K562 (cell line): ENCODE measurements around the gene RDH16. TPM values are rescaled to one million over a fixed set of nuclear protein-coding genes. Genes with fewer than 3 reads are reported as not detected.

Experiments
- ARHGAP35 ChIP-seq: fragments of 450-650 bp; IDR thresholded peaks from 2 replicates; pipeline ENCODE4 v1.6.1; 2018; ENCODE audit not compliant: partially characterized antibody
- CREBBP ChIP-seq: IDR thresholded peaks from one replicate; pipeline ENCODE4 v1.6.1; 2012; ENCODE audit warnings: low read depth, mild to moderate bottlenecking, control low read depth, inconsistent platforms, low read length
- DDX20 ChIP-seq: fragments of 450-650 bp; IDR thresholded peaks from 2 replicates; pipeline ENCODE4 v1.6.1; 2016; ENCODE audit warnings: missing genetic modification characterization, low read depth, mild to moderate bottlenecking, missing compliant biosample characterization, moderate library complexity
- EGR1 ChIP-seq: fragments of 450-650 bp; conservative IDR thresholded peaks from 2 replicates; pipeline ENCODE4 v1.6.1; 2017; ENCODE audit warnings: mild to moderate bottlenecking
- ELK1 ChIP-seq: sonication (generic); formaldehyde crosslinking; IDR thresholded peaks from 2 replicates; pipeline ENCODE4 v1.8.1; 2022; ENCODE audit warnings: missing genetic modification reagents
- FIP1L1 ChIP-seq: fragments of 200-400 bp; formaldehyde crosslinking; IDR thresholded peaks from 2 replicates; pipeline ENCODE4 v1.6.1; 2018; ENCODE audit warnings: mild to moderate bottlenecking, low read depth, low read length; ENCODE audit not compliant: poor library complexity, severe bottlenecking
- GABPB1 ChIP-seq: sonication (generic); formaldehyde crosslinking; IDR thresholded peaks from 2 replicates; pipeline ENCODE4 v1.8.0; 2022; ENCODE audit warnings: mild to moderate bottlenecking, missing genetic modification reagents
- GTF2A2 ChIP-seq: IDR thresholded peaks from 2 replicates; pipeline ENCODE4 v1.6.1; 2016; ENCODE audit warnings: mild to moderate bottlenecking, missing genetic modification characterization, missing compliant biosample characterization
- NCOR1 ChIP-seq: fragments of 450-650 bp; IDR thresholded peaks from 2 replicates; pipeline ENCODE4 v1.6.1; 2016; ENCODE audit warnings: mild to moderate bottlenecking, moderate library complexity
- NUFIP1 ChIP-seq: fragments of 450-650 bp; IDR thresholded peaks from 2 replicates; pipeline ENCODE4 v1.6.1; 2018; ENCODE audit not compliant: partially characterized antibody
- RFX5 ChIP-seq: IDR thresholded peaks from 2 replicates; pipeline ENCODE4 v1.6.1; 2011; ENCODE audit warnings: low read depth, mild to moderate bottlenecking, improper control_type of control experiment, low read length
- SMARCA4 ChIP-seq: fragments of 450-650 bp; IDR thresholded peaks from 2 replicates; pipeline ENCODE4 v1.6.1; 2016
- STAG1 ChIP-seq: sonication (generic); formaldehyde crosslinking; IDR thresholded peaks from 2 replicates; pipeline ENCODE4 v1.5.0; 2020; ENCODE audit warnings: missing genetic modification reagents, borderline replicate concordance
- TAF1 ChIP-seq: IDR thresholded peaks from 2 replicates; pipeline ENCODE4 v1.6.1; 2011; ENCODE audit warnings: mild to moderate bottlenecking, low read length, moderate library complexity; ENCODE audit not compliant: insufficient read depth, control insufficient read depth, severe bottlenecking; ENCODE audit errors: extremely low read depth
- TOE1 ChIP-seq, 2 experiments: fragments of 450-650 bp in 1 of 2; sonication (generic) in 1 of 2; formaldehyde crosslinking in 1 of 2; IDR thresholded peaks; 2 replicates each; pipeline versions ENCODE4 v1.7.1 to v1.8.0; 2016 to 2022; ENCODE audit warnings: borderline replicate concordance in 2 of 2, mild to moderate bottlenecking in 2 of 2, antibody characterized with exemption in 1 of 2, inconsistent platforms in 1 of 2, low read depth in 1 of 2, missing genetic modification reagents in 1 of 2, moderate library complexity in 1 of 2
- VEZF1 ChIP-seq: fragments of 200-800 bp; sonication (Bioruptor generic); IDR thresholded peaks from 2 replicates; pipeline ENCODE4 v1.6.1; 2017; ENCODE audit warnings: missing genetic modification characterization, missing compliant biosample characterization
- ZBTB11 ChIP-seq, 3 experiments: fragments of 200-800 bp in 1 of 3; fragments of 250-450 bp in 1 of 3; fragments of 450-650 bp in 1 of 3; sonication (Bioruptor Pico) in 1 of 3; sonication (Bioruptor generic) in 1 of 3; formaldehyde crosslinking in 1 of 3; IDR thresholded peaks; 2 replicates each; pipeline versions ENCODE4 v1.6.1 to v1.8.0; 2016 to 2022; ENCODE audit warnings: mild to moderate bottlenecking in 2 of 3, missing genetic modification characterization in 2 of 3, missing compliant biosample characterization in 1 of 3, moderate library complexity in 1 of 3
- ZNF217 ChIP-seq: sonication (generic); formaldehyde crosslinking; IDR thresholded peaks from 2 replicates; pipeline ENCODE4 v1.8.0; 2022; ENCODE audit warnings: mild to moderate bottlenecking, missing genetic modification reagents
- ZNF224 ChIP-seq: sonication (generic); formaldehyde crosslinking; IDR thresholded peaks from 2 replicates; pipeline ENCODE4 v1.8.0; 2022; ENCODE audit warnings: mild to moderate bottlenecking, missing genetic modification reagents
- ZNF512 ChIP-seq: IDR thresholded peaks from 2 replicates; pipeline ENCODE4 v1.6.1; 2016; ENCODE audit warnings: missing genetic modification characterization, missing compliant biosample characterization
- polyA plus RNA-seq, 8 experiments: library from polyadenylated mRNA; depleted of rRNA in 4 of 8; stranded (reverse) in 5 of 8; unstranded in 3 of 8; fragments of >200 nt; fragmentation: Nextera tagmentation in 2 of 8; fragmentation: Illumina TruSeq in 1 of 8; extraction: Ambion mirVana in 2 of 8; extraction: Trizol in 1 of 8; gene quantifications; 2 replicates each; pipeline versions ENCODE4 v1.2.1 to v1.2.3, GENCODE V29; 2011 to 2014; ENCODE audit warnings: inconsistent platforms in 1 of 8, missing spikeins in 1 of 8
- total RNA-seq, 7 experiments: library from RNA; depleted of rRNA in 6 of 7; stranded (reverse); fragments of >200 nt in 6 of 7; fragmentation: Illumina TruSeq in 2 of 7; extraction: Trizol in 2 of 7; gene quantifications; 2 replicates each; pipeline versions ENCODE4 v1.2.1 to v1.2.3, GENCODE V29; 2011 to 2021; ENCODE audit warnings: low replicate concordance in 1 of 7

RDH16 gene
- total and polyA plus RNA-seq, 9 of the 15 experiments (the other 6 are each of a cell fraction or from before 2014, with no cell fraction given) = 0.11 to 0.52 (median 0.22) TPM; not detected in 1

GRCh38 chr12:56931474-56931978 lies 25.9 kb downstream of the RDH16 start (continued):
- TF ChIP-seq VEZF1 (CRISPR knock-in tag) = peak; percentile 55; the same call in 1 of the 2 replicates
- no peak for TF ChIP-seq FIP1L1
- TF ChIP-seq RFX5 = peak; percentile 32; the same call in 1 of the 2 replicates
- no peak for TF ChIP-seq TAF1
- peak; percentile 65; the same call in 1 of the 2 replicates for TF ChIP-seq SMARCA4
- no peak for TF ChIP-seq DDX20 (tag)
- TF ChIP-seq STAG1 (CRISPR knock-in tag) = no peak
- TF ChIP-seq NCOR1 = peak; percentile 44
- TF ChIP-seq TOE1 (IDR thresholded peaks at IDR 0.05; ENCODE audit: borderline replicate concordance) = 0 out of 2 replicates have a peak, but pooled peaks have one; percentile 34
- TF ChIP-seq TOE1 (CRISPR knock-in tag; IDR thresholded peaks at IDR 0.05; ENCODE audit: borderline replicate concordance, low read depth) = no peak
- TF ChIP-seq NUFIP1 = peak; percentile 51
- TF ChIP-seq ZNF512 = 0 out of 2 replicates have a peak, but pooled peaks have one; percentile 9
- no peak for TF ChIP-seq ZNF224 (CRISPR knock-in tag)
- no peak for TF ChIP-seq CREBBP
- TF ChIP-seq GTF2A2 (tag) = no peak
- TF ChIP-seq ARHGAP35 = no peak
- TF ChIP-seq ZBTB11 (CRISPR knock-in tag; IDR thresholded peaks at IDR 0.05) = 0 out of 6 replicates have a peak, but pooled peaks of 1 of the 3 experiments have one; percentile 51
- no peak for TF ChIP-seq GABPB1 (CRISPR knock-in tag)
- no peak for TF ChIP-seq EGR1
- no peak for TF ChIP-seq ELK1 (CRISPR knock-in tag)
- TF ChIP-seq ZNF217 (CRISPR knock-in tag) = no peak
